NCI-H526 (cell line): ENCODE results near the gene CD83.

Experiments
- DNase-seq, 2 experiments: peaks; one replicate each; lab custom pipeline; 2025; lab: John Stamatoyannopoulos, UW

The CD83 gene

GRCh38 chr6:14092316-14092715, 25.3 kb upstream of the CD83 start:
- no peak for DNase-seq

GRCh38 chr6:14092838-14093789, 24.5 kb upstream of the CD83 start:
- DNase-seq = no peak

- DNase-seq = no peak
Measured at GRCh38 chr6:14094721-14095120, 22.9 kb upstream of the CD83 start.

- no peak for DNase-seq
Measured at GRCh38 chr6:14095437-14095836, 22.1 kb upstream of the CD83 start.

- no peak for DNase-seq
Measured at GRCh38 chr6:14100138-14100537, 17.4 kb upstream of the CD83 start.

- DNase-seq = no peak
Measured at GRCh38 chr6:14100966-14101365, 16.6 kb upstream of the CD83 start.

- no peak for DNase-seq
Measured at GRCh38 chr6:14102383-14102782, 15.2 kb upstream of the CD83 start.

- no peak for DNase-seq
Measured at GRCh38 chr6:14105547-14105946, 12.0 kb upstream of the CD83 start.

- DNase-seq = no peak
Measured at GRCh38 chr6:14107000-14107399, 10.6 kb upstream of the CD83 start.

- no peak for DNase-seq
Measured at GRCh38 chr6:14107711-14108494, 9.7 kb upstream of the CD83 start.

- DNase-seq = no peak
Measured at GRCh38 chr6:14108571-14109410, 8.8 kb upstream of the CD83 start.

- no peak for DNase-seq
Measured at GRCh38 chr6:14109411-14109826, 8.2 kb upstream of the CD83 start.

GRCh38 chr6:14110001-14110818, 7.4 kb upstream of the CD83 start:
- no peak for DNase-seq

GRCh38 chr6:14113976-14114375, 3.6 kb upstream of the CD83 start:
- no peak for DNase-seq

- no peak for DNase-seq
Measured at GRCh38 chr6:14118091-14118439, 493 bp downstream of the CD83 start.

- DNase-seq = no peak
Measured at GRCh38 chr6:14118446-14118845, 874 bp downstream of the CD83 start.

GRCh38 chr6:14119784-14120183, 2.2 kb downstream of the CD83 start:
- no peak for DNase-seq

GRCh38 chr6:14120546-14120945, 3.0 kb downstream of the CD83 start:
- DNase-seq = no peak

- DNase-seq = no peak
Measured at GRCh38 chr6:14121936-14122344, 4.4 kb downstream of the CD83 start.

GRCh38 chr6:14123386-14124111, 6.0 kb downstream of the CD83 start:
- DNase-seq = no peak

- DNase-seq = no peak
Measured at GRCh38 chr6:14125346-14125745, 7.8 kb downstream of the CD83 start.
